Measurements from ENCODE around the gene ANP32B.
"Not testable (repeated sequence)": the region's sequence is repeated elsewhere in the genome, so short reads cannot be mapped to it uniquely, and the experiment has no call there.

Gene ANP32B

GRCh38 chr9:97992219-97992618 lies 9.1 kb downstream of the ANP32B start:
- H3K4me3 ChIP-seq (ENCODE audit: control insufficient read depth, low read depth, low read length) = no peak overlapping the region
- no peak for TF ChIP-seq CTCF (conservative IDR thresholded peaks at IDR 0.05; ENCODE audit: control insufficient read depth, insufficient read depth, low read depth, low read length)
- DNase-seq (ENCODE audit: low read depth) = no peak

- no peak for TF ChIP-seq CTCF (conservative IDR thresholded peaks at IDR 0.05; ENCODE audit: control insufficient read depth, insufficient read depth, low read depth, low read length)
- no peak for DNase-seq (ENCODE audit: low read depth)
- no peak overlapping the region for H3K4me3 ChIP-seq (ENCODE audit: control insufficient read depth, low read depth, low read length)
These were observed 9.9 kb downstream of the ANP32B start for GRCh38 chr9:97993000-97993399.

GRCh38 chr9:97994703-97995102 lies 11.6 kb downstream of the ANP32B start:
- no peak for DNase-seq (ENCODE audit: low read depth)
- no peak overlapping the region for H3K4me3 ChIP-seq (ENCODE audit: control insufficient read depth, low read depth, low read length)
- TF ChIP-seq CTCF (conservative IDR thresholded peaks at IDR 0.05; ENCODE audit: control insufficient read depth, insufficient read depth, low read depth, low read length) = no peak

GRCh38 chr9:97996676-97997075 lies 13.5 kb downstream of the ANP32B start:
- not testable (repeated sequence) for DNase-seq (ENCODE audit: low read depth)

GRCh38 chr9:97997330-97998276 lies 14.5 kb downstream of the ANP32B start:
- TF ChIP-seq CTCF (conservative IDR thresholded peaks at IDR 0.05; ENCODE audit: control insufficient read depth, insufficient read depth, low read depth, low read length) = no peak
- no peak overlapping the region for H3K4me3 ChIP-seq (ENCODE audit: control insufficient read depth, low read depth, low read length)
- DNase-seq (ENCODE audit: low read depth) = peak; percentile 10

More at GRCh38 chr9:97996676-97997075, 13.5 kb downstream of the ANP32B start:
- H3K4me3 ChIP-seq (ENCODE audit: control insufficient read depth, low read depth, low read length) = not testable (repeated sequence)

GRCh38 chr9:98002808-98003207 lies 19.7 kb downstream of the ANP32B start:
- TF ChIP-seq CTCF (conservative IDR thresholded peaks at IDR 0.05; ENCODE audit: control insufficient read depth, insufficient read depth, low read depth, low read length) = no peak
- DNase-seq (ENCODE audit: low read depth) = no peak
- H3K4me3 ChIP-seq (ENCODE audit: control insufficient read depth, low read depth, low read length) = no peak overlapping the region

- no peak for DNase-seq (ENCODE audit: low read depth)
- no peak for TF ChIP-seq CTCF (conservative IDR thresholded peaks at IDR 0.05; ENCODE audit: control insufficient read depth, insufficient read depth, low read depth, low read length)
These were observed 23.1 kb downstream of the ANP32B start for GRCh38 chr9:98006127-98006796.

More at GRCh38 chr9:98006127-98006796, 23.1 kb downstream of the ANP32B start:
- H3K4me3 ChIP-seq (ENCODE audit: control insufficient read depth, low read depth, low read length) = no peak overlapping the region
